Measurements from ENCODE around the gene CARD11.

Gene CARD11

GRCh38 chr7:2941216-2941859, 102.3 kb downstream of the CARD11 start:
- no peak for DNase-seq (ENCODE audit: low read depth, low spot score)

- DNase-seq (ENCODE audit: low read depth, low spot score): no peak
Observed at GRCh38 chr7:2940466-2940865, 103.2 kb downstream of the CARD11 start.

- no peak for DNase-seq (ENCODE audit: low read depth, low spot score)
Observed at GRCh38 chr7:2939193-2939885, 104.3 kb downstream of the CARD11 start.

GRCh38 chr7:2938514-2939192, 105.0 kb downstream of the CARD11 start:
- DNase-seq (ENCODE audit: low read depth, low spot score): no peak

GRCh38 chr7:2937701-2938513, 105.8 kb downstream of the CARD11 start:
- no peak for DNase-seq (ENCODE audit: low read depth, low spot score)

GRCh38 chr7:2936891-2937580, 106.6 kb downstream of the CARD11 start:
- DNase-seq (ENCODE audit: low read depth, low spot score): no peak

- no peak for DNase-seq (ENCODE audit: low read depth, low spot score)
Observed at GRCh38 chr7:2936301-2936700, 107.4 kb downstream of the CARD11 start.

GRCh38 chr7:2934984-2935740, 108.5 kb downstream of the CARD11 start:
- no peak for DNase-seq (ENCODE audit: low read depth, low spot score)

- DNase-seq (ENCODE audit: low read depth, low spot score): no peak
Observed at GRCh38 chr7:2934211-2934731, 109.4 kb downstream of the CARD11 start.

- no peak for DNase-seq (ENCODE audit: low read depth, low spot score)
Observed at GRCh38 chr7:2932402-2933251, 111.0 kb downstream of the CARD11 start.

- DNase-seq (ENCODE audit: low read depth, low spot score): no peak
Observed at GRCh38 chr7:2931034-2931415, 112.6 kb downstream of the CARD11 start.

GRCh38 chr7:2930310-2931033, 113.2 kb downstream of the CARD11 start:
- DNase-seq (ENCODE audit: low read depth, low spot score): no peak

GRCh38 chr7:2929321-2930201, 114.1 kb downstream of the CARD11 start:
- DNase-seq (ENCODE audit: low read depth, low spot score): no peak

GRCh38 chr7:2928613-2929311, 114.9 kb downstream of the CARD11 start:
- no peak for DNase-seq (ENCODE audit: low read depth, low spot score)

GRCh38 chr7:2928256-2928612, 115.4 kb downstream of the CARD11 start:
- no peak for DNase-seq (ENCODE audit: low read depth, low spot score)

- no peak for DNase-seq (ENCODE audit: low read depth, low spot score)
Observed at GRCh38 chr7:2927592-2927991, 116.1 kb downstream of the CARD11 start.

- DNase-seq (ENCODE audit: low read depth, low spot score): no peak
Observed at GRCh38 chr7:2926896-2927405, 116.7 kb downstream of the CARD11 start.
